GM18502 (cell line): Measurements from ENCODE around the gene CAMK2D.
"Not testable (repeated sequence)": the region's sequence is repeated elsewhere in the genome, so short reads cannot be mapped to it uniquely, and the experiment has no call there.

Source experiments
- ATAC-seq: cut with Tn5 transposase; IDR thresholded peaks from one replicate; pipeline ENCODE4 v1.9.1; 2021; ENCODE audit warnings: mild to moderate bottlenecking; ENCODE audit not compliant: unreplicated experiment, poor library complexity

Gene CAMK2D

DNA sequence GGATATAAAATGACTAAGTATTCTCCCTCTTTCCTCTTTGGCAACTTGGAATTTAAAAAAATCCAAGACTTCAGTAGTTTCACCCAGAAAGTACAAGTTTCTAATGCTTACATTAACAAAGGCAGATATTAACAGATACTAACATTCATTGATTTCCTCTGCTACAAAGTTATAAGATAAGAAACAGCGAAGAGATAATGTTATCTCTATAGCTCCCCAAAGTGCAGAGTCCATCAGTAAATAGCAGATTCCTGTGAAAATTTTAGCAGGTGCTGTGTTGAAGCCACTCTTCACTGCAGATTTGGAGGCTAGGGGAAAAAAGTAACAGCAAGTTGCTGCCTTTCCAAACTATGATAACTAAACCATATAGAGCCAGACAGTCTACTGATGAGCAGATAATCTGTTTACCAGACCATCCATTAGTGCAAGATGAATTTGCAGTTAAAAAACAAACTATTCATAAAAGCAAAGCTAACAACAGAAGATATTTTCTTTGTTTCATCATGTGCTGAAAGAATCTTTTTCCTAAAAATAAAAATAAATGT lies 3.3 kb upstream of the CAMK2D start:
- no peak for ATAC-seq

DNA sequence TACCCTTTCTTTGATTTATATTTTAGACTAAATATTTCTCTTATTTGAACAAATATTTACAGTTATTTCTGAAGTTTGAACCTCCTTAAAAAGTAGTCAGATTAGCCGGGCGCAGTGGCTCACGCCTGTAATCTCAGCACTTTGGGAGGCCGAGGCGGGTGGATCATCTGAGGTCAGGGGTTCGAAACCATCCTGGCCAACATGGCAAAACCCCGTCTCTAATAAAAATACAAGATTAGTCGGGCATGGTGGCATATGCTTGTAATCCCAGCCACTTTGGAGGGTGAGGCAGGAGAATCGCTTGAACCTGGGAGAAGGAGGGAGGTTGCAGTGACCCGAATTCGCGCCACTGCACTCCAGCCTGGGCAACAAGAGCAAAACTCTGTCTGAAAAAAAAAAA lies 2.4 kb upstream of the CAMK2D start:
- ATAC-seq: not testable (repeated sequence)

DNA sequence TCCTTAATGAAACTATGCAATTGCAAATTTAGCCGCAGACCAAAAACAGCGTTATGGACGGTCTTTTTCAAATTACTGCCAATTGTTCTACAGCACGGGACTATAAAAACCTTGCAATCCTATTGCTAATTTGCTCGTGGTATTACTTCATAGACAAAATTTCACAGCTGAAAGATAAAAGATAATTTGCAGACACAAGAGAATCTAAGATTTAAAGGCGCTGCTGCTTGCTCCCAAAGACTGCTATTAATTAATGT lies 1.4 kb upstream of the CAMK2D start:
- ATAC-seq: no peak

DNA sequence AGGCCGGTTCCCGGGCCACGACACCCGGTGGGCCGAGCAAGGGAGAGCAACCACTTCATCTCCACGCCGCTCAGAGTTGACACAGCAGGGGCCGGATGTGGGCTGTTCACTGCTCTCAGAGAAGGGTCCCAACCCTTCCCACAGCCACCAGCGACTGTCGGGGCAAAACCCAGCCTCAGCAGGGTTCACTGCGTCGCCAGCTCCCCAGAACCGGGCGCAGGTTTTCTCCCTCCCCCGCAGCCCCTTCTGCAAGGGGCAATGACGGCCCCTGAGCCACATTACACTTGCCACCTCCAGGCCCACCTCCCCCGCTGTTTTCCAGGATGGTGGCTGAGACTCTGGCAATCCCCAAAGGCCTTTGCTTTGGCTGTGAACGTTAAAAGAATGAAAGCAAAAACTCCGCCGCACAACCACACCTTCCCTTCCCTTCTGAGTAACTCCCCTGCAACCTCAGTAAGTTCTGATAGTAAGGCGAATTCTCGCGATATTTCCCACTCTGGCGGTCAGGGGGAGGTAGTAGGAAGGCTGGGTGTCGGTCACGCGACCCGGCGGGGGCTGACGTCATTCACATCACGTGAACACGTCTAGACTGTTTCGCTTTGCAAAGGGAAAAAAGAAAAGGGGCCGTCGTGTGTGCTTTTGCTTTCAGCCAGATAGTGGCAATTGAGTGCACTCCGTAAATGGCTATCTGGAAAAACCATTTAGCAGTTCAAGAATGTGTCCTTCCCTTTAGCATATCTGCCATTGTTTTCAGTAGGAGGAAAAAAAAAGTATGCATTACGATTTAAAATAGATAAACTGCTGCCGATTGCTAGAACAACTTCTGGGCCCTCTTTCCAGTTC lies 869 bp upstream of the CAMK2D start:
- ATAC-seq: peak; percentile 73

DNA sequence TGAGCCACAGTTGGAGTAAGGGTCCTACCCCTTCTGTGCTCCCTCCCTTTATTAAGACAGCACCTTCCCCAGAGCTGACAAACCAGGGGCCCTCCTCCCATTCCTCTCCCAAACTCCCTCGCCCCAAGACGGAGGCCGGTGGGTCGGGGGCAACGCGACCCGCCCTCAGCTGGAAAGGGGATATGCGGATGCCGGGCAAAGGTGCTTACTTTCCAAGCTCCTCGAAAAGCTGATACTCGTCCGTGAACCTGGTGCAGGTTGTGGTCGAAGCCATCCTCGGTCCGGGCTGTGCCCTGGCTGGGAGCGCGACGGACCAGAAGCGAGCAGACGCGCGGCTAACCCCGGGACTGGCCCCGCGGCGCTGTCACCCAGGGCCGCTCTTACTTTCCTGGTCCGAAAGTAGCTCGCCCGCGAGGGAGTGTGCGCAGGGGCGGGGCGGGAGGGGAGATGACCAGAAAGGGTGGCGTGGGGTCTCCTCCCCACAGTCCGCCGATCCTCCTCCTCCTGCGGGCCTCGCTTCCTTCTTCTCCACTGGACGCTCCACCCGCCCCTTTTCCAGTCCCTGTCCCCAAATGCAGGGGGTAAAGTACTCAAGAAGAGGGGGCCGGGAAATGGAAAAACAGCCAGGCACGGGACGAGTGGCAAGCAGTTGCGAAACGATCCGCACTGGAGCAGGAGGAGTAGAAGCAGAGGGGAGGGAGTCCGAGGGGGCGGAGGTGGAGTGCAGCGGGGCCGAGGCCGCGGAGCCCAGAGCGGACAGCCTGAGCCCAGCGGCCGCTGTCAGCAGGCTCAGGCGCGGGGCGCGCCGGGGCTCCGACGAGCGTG lies 531 bp downstream of the CAMK2D start:
- ATAC-seq: peak; percentile 25

DNA sequence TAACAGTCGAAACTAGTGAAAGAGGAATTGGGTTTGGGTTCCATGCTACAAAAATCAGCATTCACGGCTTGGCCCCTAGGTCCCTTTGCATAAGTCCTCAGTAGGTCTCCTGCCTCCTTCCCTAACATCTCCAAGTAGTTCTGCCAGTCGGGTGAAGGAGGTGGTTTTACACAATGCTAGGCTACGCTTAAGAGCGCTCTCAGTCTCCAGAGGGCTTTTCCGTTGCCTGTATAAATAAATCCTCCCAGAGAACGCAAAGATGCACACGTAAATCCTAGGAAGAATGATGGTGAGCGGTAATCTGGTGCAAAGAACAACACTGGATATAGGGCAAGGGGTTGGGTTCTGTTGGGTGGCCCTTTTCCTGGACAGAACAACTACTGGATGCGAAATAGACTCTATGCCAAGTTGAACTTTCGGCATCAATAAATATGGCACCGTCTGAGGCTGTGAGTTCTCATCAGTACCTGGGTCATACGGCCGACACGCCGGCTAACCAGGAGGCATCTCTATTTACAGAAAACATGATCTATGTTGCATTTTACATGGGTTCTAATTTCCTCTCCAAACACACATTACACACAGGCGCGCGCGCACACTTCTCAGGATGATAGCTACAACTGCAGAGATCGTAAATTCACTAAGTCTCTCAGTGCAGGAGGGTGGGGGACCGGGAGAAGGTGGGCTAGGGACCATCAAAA lies 1.3 kb downstream of the CAMK2D start:
- no peak for ATAC-seq

DNA sequence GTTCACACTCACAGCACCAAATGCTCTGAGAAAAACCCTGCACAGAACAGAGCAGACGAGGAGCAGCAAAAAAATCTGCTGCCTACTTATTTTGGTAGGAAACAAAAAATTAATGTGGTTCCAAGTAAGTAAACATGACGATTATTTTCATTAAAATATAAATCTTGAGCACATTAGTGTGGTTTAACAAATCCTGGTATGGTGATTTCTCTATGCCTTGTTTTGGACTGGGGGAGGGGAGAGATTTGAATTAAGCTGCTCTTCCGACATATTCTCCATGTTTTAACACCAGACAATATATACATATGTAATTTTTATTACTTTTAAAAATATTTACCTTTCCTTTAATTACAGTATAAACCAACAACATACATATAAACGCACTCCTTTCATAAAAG lies 1.8 kb downstream of the CAMK2D start:
- no peak for ATAC-seq

DNA sequence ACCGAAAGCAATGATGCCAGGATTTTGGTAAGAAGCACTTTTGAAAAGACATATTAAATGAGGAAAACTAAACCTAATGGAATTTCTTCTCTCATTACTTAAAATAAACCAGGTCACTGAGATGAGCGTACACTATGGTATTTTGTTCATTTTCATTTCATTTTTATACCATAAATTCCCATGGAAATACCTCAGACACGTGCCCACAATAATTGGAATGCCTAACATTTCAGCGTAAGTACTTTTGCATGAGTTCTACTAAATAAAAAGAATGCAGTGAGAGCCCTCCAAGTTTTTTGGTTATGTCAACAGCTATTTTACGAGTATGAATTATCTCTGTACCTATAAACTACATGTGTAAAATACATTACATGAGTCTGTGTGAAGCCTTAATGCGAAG lies 3.2 kb downstream of the CAMK2D start:
- ATAC-seq: no peak

DNA sequence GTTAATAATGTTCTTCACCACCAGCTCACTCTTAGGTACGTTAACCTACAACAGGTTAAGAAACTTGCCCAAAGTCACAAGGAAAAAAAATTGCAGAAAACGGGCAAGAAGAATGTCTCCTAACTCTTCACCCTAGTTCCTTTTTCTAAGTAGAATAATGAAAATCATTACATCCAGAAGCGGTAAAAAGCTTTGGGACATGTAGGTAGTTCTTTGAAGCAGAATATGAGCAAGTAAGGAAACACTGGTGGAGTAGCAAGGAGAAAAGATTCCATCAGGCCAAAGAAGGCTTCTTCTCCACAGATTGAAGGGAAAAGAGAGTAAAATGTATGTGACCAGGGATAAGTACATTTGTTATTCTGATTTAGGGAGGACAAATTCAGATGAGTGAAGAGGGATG lies 4.1 kb downstream of the CAMK2D start:
- ATAC-seq: no peak

DNA sequence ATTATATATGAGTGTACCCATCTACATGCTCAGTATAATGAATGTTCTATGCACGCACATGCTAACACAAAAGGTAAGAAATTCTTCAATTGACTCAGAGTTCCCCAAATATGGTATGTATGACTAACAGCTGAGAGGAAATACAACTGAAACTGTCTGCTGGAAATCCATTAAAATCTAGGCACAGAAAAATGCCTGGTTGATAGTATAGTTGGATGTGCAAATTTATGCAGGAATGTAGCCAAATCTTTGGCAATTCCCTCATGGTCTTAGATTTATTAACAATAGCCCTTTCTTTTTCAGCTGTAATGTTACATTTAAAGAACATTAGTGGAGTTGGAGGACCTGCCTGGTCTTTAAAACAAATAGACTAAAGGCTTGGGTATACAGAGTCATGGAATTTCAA lies 5.5 kb downstream of the CAMK2D start:
- peak; percentile 92 for ATAC-seq

DNA sequence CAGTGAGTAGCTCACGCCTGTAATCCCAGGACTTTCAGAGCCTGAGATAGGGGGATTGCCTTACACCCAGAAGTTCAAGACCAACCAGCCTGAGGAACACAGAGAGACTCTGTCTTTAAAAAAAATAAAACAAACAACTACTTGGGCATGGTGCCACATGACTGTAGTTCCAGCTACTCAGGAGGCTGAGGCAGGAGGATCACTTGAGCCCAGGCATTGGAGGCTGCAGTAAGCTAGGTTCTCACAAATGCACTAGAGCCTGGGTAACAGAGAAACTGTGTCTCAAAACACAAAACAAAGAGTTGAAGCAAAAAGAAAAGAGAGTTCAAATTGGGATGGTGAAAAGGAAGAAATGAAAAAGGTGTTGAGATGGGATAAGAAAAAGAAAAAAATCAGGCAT lies 10.8 kb downstream of the CAMK2D start:
- no peak for ATAC-seq

DNA sequence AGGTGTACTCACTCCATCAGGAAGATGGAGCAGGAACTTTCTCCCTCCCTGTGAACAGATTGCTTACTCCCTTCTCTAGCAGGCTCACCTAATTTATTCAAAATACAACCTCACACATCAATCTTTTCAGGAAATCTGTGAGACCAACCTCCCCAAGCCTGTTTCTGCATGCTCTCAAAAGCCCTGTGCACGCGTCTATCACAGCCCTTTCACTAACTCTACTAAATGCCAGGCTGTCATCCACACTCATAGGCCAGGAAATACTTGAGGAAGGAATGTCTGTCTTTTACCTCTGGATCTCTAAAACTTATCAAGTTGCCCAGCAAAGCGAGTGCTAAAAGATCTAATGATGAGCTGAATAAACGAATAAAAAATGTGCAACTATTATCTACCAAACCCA lies 11.2 kb downstream of the CAMK2D start:
- ATAC-seq: no peak

DNA sequence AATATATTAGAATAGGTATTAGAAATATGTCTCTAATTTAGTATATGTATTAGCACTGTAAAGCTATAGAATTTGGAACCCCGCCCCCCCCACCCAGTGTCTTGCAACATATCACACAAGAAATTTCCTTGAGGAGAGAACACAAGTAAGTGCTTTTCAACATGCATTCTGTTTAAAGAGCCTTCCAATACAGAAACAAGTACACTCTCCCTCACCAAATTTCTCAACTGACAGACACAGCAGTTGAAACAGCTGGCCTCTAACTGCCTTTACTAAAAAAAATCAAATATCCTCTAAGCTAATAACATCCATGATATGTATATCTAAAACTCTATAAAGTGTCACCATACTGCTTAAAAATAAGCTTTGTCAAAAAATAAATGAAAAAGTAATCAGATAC lies 12.4 kb downstream of the CAMK2D start:
- no peak for ATAC-seq

DNA sequence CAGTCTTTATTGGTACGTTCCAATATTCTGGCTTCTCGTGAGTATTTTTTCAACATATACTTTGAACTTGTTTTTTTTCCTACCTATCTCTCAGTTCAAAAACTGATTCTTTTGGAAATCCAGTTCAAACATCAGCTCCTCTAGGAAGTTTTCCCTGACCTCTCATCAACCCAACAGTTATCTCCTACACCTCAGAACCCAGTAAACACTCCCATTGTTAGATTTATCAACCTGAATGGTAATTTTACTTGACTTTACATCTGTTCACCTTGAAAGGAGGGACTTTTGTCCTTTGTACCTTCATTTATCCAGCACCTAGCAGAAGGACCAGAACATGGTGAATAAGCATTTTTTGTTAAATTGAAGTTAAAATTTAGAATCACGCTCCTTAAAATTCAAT lies 13.6 kb downstream of the CAMK2D start:
- no peak for ATAC-seq

DNA sequence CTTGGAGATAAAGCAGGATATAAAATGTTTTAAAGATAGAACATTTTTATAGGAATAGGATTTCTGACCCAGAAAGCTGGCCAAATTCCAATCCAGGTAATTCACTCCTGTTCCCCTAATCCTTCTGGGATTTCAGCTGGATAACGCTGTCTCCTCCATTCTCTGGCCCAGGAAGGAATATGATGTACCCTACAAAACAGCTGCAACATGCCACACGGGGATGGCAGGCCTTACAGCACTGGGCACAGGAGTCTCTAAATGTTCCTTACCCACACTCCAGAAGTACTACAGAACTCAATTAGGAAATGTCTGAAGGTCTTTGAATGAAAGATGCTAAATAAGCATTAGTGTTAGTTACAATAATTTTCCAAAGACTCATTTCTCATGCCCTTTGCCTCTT lies 15.8 kb downstream of the CAMK2D start:
- ATAC-seq: no peak

DNA sequence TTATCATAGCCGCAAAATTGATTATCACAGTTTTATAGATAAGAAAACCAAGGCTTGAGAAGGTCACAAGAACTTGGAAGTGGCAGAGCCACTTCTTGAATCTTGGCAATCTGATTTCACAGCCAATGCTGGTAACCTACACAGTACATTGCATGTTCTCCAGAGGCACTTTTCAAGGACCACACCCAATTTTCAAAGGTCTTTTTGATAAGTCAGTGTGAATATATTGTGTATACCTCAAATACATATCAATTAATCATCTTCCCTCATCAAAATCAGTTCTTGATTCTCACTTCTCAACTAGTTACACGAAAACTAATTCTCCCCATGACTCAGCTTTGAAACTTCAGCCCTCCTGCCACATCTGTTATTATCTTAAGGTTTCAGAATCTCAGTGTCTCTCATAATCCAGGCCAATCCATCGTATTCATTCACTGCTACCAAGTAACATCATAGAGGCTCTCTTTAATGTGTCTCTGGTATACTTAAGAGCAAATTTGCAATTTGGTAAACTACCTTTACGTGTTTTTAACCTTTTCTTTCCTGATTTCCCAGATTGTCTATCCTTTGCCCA lies 16.8 kb downstream of the CAMK2D start:
- ATAC-seq: no peak

DNA sequence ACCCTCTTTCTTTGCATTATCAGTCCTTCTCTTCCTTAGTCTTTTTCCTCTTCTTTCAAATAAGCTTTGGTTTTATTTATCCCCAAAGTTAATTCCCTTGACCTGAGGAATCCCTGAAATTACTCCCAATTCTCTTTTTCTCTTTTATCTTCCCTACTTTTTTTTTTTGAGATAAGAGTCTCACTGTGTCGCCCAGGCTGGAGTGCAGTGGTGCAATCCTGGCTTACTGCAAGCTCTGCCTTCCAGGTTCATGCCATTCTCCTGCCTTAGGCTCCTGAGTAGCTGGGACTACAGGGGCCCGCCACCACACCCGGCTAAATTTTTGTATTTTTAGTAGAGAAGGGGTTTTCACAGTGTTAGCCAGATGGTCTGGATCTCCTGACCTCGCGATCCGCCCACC lies 17.8 kb downstream of the CAMK2D start:
- ATAC-seq: no peak

DNA sequence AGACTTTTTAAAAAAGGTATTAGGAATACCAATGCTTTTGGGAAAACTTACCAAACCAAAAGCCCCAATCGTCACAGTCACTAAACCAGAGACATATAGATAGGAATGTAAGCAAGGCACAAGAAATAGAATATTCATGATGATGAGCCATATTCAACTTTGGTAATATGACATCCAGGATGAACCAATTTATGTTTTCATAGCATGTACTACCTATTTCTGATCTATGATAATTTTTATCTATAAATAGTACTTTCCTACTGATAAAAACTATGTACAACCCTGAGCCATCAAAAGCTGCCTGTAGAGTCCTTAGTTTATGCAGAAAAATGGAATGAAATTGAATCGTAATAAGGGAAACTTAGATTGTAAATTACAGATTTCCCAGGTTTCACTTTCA lies 18.9 kb downstream of the CAMK2D start:
- ATAC-seq: no peak

DNA sequence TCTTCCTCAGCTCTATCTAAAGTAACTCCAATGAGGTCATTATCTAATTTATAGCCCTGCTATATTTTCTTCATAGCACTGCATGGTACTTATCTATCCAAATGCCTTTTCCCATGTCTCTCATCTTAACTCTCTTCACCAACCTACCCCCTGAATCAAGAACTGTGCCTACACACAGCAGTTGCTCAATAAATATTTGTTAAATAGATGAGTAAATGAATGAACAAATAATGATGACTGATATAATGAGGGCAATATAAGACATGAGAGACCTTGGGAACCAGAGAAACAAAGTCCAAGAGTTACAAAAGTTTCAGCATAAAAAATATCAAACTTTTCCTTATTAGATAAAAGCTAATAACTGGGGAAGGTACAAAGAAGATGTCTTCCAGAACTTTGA lies 19.6 kb downstream of the CAMK2D start:
- no peak for ATAC-seq

DNA sequence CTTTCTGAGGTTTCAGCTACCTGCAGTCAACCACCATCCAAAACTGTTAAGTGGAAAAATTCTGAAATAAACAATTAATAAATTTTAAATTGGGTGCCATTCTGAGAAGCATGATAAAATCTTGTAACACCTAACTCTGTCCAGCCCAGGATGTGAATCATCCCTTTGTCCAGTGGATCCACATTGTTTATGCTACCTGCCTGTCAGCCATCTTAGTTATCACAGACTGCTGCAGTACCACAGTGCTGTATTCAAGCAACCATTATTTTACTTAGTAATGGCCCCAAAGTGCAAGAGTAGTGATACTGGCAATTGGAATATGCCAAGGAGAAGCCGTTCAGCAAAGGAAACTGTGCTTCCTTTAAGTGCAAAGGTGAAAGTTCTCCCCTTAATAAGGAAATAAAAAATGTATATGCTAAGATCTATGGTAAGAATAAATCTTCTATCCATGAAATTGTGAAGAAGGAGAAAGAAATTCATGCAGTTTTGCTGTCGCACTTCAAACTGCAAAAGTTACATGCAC lies 20.6 kb downstream of the CAMK2D start:
- ATAC-seq: no peak

DNA sequence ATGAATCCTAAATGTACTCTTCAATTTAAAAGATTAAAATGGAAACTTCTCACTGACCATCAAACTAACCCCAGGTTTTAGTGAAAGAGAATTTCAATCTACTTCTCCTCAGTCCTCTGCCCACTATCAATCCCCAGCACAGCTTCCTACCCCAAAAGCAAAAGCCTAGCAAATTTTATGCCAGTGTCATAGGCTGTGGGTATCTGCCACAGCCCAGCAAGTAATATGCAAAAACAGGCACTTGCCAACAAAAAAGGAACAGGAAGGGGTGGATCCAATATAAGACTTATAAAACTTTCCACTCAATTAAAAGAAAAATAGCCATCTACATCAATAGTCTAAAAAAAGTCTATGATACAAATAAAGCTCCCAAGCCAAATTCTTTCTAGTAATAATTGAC lies 22.3 kb downstream of the CAMK2D start:
- ATAC-seq: no peak
